Frontal cortex (tissue), 4 donors: ENCODE data around the gene AQP1. TPM values are rescaled to one million over a fixed set of nuclear protein-coding genes. Genes with fewer than 3 reads are reported as not detected.

Source experiments
- DNase-seq, 2 donors: peaks; one replicate each; pipeline ENCODE4 v3.0.0; 2012; ENCODE audit warnings: low spot score in 2 of 2
- FAIRE-seq: peaks from 2 replicates; lab custom pipeline; 2012; peaks lifted over from hg19 to GRCh38; lab: Jason Lieb, UNC
- total RNA-seq: library from RNA; depleted of rRNA; stranded (reverse); fragments of >200 nt; gene quantifications from one replicate; pipeline ENCODE4 v1.2.3, GENCODE V29; 2014
- donor health status: control.
- donor health status: control.
- donor health status: control.

The AQP1 gene
- total RNA-seq, 1 donor from 2014 or later: 0.82 TPM

- DNase-seq (no peak), FAIRE-seq (no peak)
Observed at GRCh38 chr7:30917216-30917893, 5.7 kb downstream of the AQP1 start.

- DNase-seq (no peak), FAIRE-seq (no peak)
Observed at GRCh38 chr7:30918676-30919075, 7.0 kb downstream of the AQP1 start.

GRCh38 chr7:30920021-30920583, 8.4 kb downstream of the AQP1 start:
- DNase-seq: no peak
- FAIRE-seq: no peak

- FAIRE-seq (no peak), DNase-seq (peak in 1 of 2 donors; percentile 56)
Observed at GRCh38 chr7:30920584-30921539, 9.2 kb downstream of the AQP1 start.

- no peak for FAIRE-seq
- no peak for DNase-seq
Observed at GRCh38 chr7:30921540-30922401, 10.1 kb downstream of the AQP1 start.

- DNase-seq: no peak
- FAIRE-seq: no peak
Observed at GRCh38 chr7:30922596-30922995, 10.9 kb downstream of the AQP1 start.

- no peak for FAIRE-seq
- DNase-seq: no peak
Observed at GRCh38 chr7:30923009-30923773, 11.5 kb downstream of the AQP1 start.

GRCh38 chr7:30923774-30924413, 12.2 kb downstream of the AQP1 start:
- no peak for FAIRE-seq
- DNase-seq: no peak

- DNase-seq: no peak
- FAIRE-seq: no peak
Observed at GRCh38 chr7:30924624-30925023, 13.0 kb downstream of the AQP1 start.

GRCh38 chr7:30925117-30925516, 13.5 kb downstream of the AQP1 start:
- FAIRE-seq (no peak), DNase-seq (no peak)

GRCh38 chr7:30925913-30926312, 14.3 kb downstream of the AQP1 start:
- DNase-seq (no peak), FAIRE-seq (no peak)

- FAIRE-seq: no peak
- no peak for DNase-seq
Observed at GRCh38 chr7:30926313-30926712, 14.7 kb downstream of the AQP1 start.

GRCh38 chr7:30927040-30927439, 15.4 kb downstream of the AQP1 start:
- FAIRE-seq (no peak), DNase-seq (no peak)

GRCh38 chr7:30927559-30927958, 15.9 kb downstream of the AQP1 start:
- no peak for DNase-seq
- FAIRE-seq: no peak

- FAIRE-seq (no peak), DNase-seq (peak in 1 of 2 donors; percentile 1)
Observed at GRCh38 chr7:30928254-30928872, 16.7 kb downstream of the AQP1 start.

GRCh38 chr7:30929686-30930085, 18.0 kb downstream of the AQP1 start:
- DNase-seq: peak; percentile 0 to 1
- no peak for FAIRE-seq

GRCh38 chr7:30930621-30931020, 19.0 kb downstream of the AQP1 start:
- peak in 1 of 2 donors; percentile 2 for DNase-seq

More at GRCh38 chr7:30930621-30931020, 19.0 kb downstream of the AQP1 start:
- FAIRE-seq: no peak
